NCI-H460 (cell line): ENCODE results near the gene RBP3. TPM values are rescaled to one million over a fixed set of nuclear protein-coding genes. Genes with fewer than 3 reads are reported as not detected.

ENCODE experiments used
- DNase-seq: peaks from one replicate; pipeline ENCODE4 v3.0.0-alpha.2; 2016; ENCODE audit warnings: low read depth; ENCODE audit errors: extremely low read depth
- total RNA-seq: library from RNA; depleted of rRNA; stranded (reverse); fragments of >200 nt; shearing (Covaris generic); gene quantifications from 2 replicates; pipeline ENCODE4 v1.2.3, GENCODE V29; 2014

RBP3 gene
- total RNA-seq, 1 experiment from 2014 or later = not detected

DNA sequence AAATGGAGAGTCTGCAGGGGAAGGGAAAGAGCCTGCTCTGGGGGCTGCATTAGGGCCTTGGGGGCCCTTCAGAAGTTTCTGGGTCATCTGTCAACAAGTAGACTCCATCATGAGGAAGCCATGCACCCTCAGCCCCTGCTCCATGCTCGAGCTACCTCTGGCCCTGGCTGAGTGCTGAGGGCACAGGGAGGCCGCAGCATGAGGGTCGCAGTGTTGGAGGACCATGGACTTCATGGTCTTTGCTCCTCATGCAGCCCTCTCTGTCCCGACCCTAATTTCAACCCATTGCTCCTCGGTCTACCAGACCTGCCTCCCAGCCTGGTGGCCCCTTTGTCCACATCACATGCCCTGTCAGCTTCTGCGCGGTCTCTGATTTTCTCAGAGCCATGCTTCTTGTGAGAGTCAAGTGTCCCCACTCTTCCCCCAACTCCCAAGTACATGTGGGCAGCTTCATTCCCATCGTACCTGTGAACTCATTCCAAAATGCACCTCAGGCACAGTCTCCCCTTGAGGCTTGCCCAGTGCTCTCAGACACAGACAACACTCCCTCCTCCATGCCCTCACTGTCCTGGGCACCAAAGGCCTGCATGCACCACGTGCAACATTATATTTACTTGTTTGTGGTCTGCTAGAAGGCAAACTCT, 21.2 kb downstream of the RBP3 start:
- DNase-seq = no peak

DNA sequence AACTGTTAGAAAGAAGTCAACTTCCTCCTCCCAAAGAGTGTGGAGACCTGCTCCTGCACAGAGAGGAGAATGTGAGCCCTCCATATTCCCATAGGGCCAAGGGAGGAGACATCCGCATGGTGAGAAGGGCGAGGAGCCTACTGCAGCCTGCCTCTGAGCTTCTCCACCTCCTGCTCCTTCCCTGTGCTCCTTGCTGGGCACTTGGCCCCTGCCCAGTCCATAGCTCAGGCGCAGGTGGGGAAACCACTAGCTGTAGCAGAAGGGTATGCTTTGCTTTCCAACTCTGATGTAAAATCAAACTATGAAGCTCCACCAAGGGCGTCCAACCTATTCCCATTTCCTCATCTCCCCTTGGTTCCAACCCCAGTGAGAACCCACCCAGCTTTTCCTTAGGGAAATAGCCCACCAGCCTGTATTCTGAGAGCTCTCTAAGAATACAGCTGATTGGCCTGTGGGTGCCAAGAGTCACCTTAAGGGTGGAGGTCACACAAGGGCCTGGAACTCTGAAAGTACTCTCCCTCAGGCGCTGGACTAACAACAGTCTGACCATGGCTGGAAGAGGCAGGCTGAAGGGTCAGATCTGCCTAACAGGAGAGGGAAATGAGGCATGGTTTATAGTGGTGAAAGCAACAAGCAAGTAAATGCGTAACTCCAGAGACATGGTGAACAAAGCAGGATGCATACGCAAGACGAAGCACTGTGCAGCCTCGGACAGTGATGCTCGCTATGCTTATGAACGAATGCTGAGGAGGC, 22.0 kb downstream of the RBP3 start:
- no peak for DNase-seq

DNA sequence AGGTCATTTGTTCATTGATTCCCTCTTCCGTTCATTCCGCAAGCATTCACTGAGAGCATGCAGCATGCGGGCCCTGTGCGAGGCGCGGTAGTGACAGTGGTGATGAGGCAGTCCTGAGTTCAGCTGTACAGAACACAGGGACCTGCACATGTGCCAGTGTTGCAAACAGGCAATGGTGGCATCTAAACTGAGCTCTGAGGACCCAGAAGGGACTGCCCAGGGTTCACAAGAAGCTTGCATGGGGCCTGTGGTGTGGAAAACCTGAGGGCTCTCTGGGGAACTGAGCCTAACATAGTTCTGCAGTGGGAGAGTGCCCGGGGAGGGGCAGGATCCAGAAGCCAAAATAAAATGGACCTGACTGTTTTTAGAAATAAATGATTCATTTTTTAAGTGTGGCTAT, 22.7 kb downstream of the RBP3 start:
- no peak for DNase-seq

DNA sequence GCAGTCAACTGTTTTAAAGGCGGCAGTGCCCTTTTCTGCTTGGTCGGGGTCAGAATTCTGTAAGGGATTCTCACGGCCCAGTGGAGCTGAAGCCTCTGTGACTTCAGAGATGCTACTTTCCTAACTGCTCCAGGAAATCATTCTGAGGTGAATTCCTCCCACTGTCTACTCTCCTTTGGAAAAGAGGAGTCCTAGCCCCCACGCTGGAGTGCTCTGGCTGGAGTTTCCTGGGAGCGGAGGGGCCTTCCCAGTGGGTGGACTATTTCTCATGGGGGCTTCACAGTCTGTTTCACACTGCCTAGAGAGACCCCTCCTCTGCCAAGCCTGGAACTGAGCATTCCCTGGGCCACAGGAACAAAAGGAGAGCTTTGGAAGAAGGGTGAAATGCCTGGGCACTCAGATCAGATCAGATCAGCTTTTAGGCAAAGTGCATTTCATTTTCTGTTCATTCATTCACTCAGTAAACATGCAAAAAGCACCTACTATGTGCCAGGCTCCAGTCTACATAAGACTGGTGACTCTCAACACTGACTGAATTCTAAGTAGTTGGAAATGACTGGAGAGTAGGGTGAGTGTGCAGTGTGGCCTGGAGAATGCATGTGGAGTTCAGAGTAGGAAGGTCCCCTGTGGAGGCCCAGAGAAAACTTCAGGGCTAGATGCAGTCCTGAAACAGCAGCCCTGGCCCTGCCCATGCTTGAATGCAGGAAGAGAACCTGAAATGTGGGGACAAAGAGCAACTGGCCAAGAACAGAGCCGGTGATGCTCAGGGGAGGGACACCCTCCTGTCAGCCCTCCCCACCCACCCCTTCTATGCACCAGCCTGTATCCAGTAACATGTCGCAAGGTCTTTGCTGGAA, 23.7 kb downstream of the RBP3 start:
- DNase-seq = no peak

DNA sequence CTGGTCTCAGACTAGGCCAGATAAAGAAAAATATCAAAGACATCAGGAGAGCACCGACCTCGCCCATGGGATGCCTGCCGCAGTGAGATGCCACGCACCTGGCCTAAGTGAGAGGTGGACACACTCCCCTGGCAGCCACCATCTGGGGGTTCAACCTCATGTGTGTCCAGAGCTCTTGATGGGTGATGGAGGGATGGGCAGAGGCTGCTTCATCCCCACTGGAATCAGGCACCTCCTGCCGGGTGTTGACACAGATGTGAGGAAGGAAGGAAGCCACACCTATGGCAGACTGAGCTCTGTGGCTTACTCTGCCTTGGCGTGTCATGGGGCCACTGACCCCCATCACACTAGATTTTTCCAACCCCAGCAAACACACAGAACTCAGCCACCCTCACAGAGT, 24.6 kb downstream of the RBP3 start:
- no peak for DNase-seq

DNA sequence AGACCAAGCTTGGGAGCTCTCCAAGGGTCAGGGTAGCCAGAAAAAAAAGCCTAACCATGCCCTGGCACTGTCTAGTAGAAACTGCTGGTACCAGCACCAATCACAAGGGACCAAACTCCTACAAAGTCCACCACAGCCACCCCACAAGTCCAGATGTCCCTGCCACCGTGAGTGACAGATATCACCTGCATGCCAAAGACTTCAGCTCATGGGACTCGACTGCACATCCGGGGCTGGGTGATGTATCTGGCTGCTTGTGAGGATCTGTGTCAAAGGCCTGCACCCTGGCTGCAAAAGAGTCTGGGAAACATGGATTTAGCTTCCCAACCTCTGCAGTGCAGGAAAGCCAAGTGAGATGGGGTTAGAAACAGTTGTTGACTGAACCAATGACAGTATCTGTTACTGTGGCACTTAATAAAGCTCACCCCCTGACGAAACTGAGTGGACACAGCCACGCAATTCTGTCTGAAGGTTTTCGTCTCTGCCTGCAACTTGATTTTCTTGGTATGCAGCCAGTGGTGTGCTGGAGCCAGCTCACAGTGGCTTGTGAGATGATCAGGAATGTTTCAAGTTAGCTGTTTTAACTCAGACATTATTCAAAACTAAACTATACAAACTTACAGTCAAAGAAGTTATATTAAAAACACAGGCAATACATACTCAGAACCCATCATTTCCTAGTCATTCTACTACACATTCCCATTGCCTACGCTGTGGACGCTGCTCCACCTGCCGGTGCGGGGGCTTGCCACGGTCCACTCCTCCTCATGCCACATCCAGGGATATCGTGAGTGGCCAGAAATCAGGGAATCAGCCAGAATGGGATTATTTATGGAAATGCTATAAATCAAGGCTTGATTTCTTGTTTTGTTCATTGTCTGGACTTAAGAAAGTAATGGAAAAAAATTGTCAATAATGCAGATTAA, 26.7 kb downstream of the RBP3 start:
- no peak for DNase-seq

DNA sequence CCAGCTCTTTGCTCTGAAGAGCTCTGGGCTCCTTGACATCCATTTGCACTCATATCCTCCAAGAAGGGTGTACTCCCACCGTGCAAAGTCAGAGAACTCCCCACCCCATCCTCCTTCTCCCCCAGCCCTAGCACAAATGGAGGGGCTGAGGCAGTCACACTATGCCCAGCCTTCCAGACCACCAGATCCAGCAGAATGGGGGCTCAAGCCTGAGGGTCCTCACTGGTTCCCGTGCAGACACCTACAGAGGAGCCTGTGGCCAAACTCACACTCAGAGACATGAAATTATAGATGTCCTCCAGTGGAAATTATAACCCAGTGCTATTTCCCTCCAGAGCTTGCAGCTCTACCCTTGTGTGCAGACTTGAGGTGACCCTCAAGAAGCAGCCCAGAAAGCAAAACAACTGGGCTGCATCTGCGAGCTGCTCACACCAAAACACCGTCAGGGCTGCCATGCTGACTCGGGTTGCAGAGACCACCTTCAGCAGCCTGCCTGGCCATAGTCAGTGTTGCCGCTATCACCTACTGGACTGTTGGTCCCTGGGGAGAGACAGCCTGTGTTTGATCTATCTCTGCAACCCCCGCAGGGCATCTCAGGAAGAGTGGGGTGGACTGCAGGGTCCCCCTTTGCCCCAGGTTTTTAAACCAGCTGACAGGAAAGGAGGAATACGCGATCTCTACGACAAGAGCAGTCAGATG, 28.5 kb downstream of the RBP3 start:
- DNase-seq = no peak

DNA sequence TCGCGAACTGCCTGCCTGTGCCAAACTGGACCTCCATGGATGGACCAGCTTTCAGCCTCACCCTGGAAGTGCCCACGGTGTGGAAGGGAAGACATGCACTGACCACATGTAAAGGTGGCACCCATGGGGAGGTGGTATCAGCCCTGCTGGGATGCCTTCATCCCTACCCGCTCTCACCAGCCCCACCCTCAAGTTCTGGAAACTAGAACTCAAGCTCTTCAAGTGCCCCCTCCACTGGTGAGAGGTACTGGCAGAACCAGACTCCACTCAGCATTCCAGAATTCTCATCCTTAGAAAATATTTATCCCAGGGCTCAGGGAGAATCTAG, 30.0 kb downstream of the RBP3 start:
- no peak for DNase-seq

DNA sequence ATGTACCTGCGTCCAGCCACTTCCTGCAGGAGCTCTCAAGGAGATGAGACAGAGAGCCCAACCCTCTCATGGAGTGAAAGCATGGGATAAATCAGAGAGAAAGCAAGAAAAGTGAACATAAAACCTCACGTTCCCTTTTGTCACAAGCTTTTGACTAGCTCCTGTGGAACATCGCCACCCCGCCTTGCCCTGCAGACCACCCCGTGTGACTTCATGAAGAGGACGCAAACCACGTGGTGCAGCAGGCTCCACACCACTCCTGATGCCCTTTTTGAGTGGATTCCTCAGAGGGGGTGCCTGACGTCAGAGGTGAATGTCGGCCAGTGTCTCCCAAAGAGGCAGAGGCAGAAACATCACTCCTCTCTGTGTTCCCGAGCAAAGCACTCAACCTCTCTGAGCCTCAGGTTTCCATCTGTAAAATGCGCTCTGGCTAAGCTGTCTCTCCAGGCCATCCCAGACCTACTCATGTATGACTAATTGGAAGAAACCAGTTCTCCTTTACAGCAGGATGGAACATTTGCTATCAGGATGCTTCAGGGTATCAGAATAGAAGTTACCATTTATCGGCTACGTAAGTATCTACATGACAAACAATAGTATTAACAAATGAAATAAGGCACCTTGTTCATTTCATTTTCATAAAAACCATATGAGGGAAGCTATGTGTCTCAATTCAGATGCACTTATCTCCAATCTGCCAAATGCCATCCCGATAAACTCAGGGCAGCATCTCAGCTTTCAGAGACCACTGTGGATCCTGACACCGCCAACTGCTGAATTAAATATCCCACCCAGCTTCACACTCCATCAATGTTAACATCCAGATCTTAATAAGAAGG, 30.7 kb downstream of the RBP3 start:
- no peak for DNase-seq

DNA sequence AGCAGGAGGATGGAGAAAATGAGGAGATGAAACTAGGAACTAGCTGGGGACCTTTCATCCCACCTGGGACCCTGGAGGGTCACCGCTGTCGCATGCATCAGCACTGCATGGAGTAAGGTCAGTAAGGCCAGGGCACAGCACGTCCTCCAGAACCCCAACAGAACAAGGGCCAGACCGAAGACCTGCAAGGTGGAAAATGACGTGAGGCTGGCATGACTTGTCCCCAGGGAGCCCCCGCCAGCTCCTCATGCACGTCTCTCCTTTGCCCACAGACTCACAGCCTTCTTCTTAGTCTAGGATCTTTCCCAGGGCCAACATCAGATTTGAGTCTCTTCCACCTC, 31.3 kb downstream of the RBP3 start:
- DNase-seq = no peak

DNA sequence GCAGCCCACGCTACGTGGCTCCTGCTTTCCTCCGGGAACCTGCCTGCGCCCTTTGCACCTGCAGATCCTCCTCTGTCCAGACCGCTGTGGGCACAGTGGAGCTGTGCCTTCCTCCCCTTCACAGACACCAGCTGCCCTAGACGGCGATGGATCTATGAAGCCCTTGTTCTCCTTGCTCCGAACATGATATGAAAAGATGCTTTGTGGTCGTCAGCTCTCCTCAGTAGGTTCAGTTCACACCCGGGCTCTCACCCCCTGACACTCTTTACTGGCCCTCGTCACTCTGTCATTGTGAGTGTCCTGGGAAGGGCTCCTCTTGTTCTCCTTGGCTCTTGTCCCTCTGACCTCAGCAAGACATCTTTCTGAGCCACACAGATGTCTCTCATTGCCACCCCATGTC, 31.7 kb downstream of the RBP3 start:
- no peak for DNase-seq

DNA sequence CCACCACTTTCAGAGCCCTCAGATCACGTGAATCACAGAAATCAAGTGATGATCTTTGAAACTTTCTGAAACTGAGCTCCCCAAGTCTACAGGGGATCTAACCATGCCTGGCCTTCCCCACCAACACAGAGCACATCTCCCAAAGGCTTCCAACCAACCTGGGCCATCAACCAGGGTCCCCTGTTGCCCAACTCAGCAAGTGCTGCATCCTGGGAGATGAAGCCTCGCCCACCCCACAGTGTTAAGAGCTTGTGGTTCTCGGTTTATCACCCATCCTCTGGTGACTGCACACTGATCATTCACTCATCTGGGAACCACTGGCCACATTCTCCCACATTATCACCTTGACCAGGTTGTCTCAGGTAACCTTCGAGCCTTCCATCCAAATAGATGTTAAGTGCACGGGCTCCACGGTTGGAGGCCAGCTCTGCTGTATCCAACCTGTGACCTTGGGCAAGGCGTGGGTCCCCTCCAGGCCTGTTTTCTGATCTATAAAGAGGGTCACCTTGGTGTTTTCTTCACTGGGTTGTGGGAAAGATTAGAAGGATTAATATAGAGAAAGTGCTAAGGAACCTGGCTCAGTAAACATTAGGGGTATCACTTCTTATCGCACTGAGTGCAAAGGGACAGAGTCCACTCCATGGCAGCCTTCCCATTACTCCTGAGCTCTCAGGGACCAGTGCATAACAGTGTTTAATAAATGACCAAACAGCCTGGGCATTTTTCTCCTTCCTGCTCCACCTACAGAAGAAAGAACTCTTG, 32.4 kb downstream of the RBP3 start:
- DNase-seq = no peak

DNA sequence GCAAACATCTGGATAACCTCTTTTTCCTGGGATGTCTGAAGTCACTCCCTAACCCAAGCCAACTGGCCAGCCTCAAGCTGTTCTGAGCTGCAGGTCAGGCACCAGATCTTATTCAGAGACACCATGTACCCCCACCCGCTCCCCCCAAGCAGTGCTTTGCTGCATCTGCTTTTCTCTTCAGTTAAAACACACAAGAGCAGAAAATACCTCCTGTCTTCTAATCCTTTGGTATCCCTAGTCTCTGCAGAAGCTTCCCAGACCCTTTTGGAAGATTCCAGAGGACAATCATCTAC, 32.9 kb downstream of the RBP3 start:
- no peak for DNase-seq

DNA sequence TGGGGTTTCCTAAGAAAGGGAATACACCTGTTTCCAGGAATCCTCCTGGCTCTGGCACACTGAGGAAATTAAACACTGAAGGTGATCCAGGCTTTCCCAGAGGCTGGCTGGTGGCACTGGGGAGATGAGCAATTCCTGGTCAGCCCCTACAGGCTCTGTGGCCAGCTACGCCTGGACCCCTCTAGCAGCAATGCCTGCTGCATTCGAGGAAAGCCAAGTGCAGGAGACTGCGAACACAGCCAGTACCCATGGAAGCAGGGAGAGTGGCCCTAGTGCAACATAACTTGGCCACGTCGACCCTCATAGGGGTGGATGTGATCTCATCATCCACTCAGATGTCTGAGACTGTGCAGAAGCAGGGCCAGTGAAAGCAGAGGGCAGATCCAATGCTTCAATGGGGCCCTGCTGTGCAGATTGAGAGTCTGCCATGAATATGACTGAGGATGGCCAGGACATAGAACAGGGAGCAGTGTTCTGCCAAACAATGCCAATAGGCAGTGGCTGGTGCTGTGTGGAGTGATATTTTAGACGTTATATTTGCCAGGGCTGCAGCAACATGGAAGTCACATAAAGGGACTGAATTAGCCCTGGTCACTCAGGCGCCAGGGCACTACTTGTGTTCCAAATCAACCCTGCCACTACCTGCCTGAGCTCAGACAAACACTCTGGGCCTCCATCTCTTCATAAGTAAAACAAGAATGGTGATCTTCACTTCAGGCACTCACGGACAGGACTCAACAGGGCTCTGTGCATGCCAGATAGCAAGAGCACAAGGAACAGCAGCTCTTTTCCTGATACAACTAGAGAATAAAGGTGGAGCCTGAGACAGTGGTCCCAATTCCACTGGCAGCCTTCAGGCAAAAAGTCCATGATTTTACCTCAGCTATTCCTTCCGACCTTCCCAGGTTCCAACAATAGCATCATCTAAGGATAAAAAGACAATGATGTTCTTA, 33.5 kb downstream of the RBP3 start:
- DNase-seq = no peak

DNA sequence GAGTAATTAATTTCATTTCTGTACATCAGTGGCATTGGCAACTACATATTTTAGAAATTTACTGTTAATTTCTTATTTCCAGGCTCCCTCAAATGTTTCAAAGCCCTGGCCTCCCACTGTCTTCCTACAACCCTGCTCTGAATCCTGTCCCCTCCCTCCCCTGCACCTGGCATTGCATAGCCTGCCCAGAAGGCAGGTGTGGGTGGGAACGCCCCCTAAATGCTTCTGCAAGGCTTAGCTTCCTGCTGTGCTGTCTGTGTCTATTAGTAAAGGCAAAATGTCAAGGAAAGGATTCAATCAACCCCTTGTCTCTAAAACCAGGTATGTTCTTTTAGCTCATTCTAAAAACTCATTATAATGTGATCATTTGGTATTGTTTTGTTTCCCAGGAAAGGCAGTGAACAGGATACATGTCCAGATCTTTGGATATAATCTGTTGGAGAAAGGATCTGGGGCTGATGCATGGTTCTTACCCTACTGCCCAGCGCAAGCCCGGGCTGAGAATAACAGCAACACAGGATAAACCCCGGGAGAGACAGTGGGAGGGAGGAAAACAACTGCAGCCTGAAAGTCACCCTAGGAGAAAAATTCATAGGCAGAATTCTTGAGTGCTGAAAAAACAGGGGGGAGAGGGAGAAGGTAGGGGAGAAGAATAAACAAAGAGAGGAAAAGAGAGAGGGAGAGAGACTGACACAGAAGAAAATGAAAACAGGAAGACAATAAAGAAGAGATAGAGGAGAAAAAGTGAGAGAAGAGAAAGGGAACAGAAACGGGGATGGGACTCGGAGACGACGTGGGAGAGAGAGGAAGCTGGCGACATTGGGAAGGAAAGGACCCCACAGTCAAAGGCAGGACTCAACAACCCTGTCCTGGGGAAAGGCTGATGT, 35.3 kb downstream of the RBP3 start:
- no peak for DNase-seq

DNA sequence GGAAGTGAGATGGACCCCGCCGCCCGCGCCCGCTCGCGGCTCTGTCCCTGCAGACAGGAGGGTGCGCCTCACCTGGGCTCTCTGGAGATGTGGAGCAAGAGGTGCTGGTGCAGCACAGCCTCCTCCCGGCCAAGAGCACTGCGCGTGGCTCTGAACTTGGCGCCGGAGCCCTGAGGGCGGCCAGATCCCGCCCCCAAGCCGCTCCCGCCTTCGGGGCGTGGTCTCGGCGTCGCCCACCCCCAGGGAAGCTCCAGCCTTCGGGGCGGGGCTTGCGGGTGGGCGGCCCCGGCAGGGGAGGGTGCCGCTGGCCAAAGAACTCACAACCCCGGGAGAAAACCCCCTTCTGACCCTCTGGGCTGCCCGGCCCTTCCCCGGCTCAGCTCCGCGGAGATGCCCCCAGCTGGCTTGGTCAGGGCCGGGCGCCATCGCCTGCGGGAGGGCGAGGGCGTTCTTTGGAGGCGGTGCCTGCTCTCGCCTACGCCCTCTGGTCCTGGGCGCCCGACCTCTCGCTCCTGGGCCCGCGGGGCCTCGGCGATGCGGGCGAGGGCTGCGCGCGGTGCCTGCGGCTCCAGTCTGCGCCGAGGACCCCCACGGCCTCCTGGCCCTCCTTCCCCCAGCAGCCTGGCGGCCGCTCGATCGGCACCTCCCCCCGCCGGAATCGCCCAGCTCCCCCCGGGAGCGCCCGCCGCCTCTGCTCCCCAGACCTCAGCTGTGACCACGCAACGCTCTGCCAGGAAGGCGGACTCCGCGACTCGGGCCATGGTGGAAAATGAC, 36.2 kb downstream of the RBP3 start, which contains the start of gene ZNF488:
Gene ZNF488, minus strand, starts transcription at position 146 of the 774 bp plus-strand sequence. CDS start 15,464 bp downstream, outside the sequence.
- peak; percentile 58 for DNase-seq
